ENCODE data around the gene SFT2D1.
A peak's percentile ranks its signal among the peaks of the same experiment; 100 is the strongest.

SFT2D1 gene

GRCh38 chr6:166309977-166310376 lies 32.4 kb downstream of the SFT2D1 start:
- intact Hi-C loops (cut with DNase I), result loop anchor here (2.0 kb wide), 3 partner anchors 33 to 91 kb away; partner anchors contain the start of gene MPC1
- no peak for DNase-seq

- peak in 6 of 10 donors; percentile 37 to 94 (median 77) for DNase-seq
- intact Hi-C loops (cut with DNase I), result loop anchor here (2.0 kb wide), 3 partner anchors 32 to 92 kb away; partner anchors contain the start of gene MPC1
These were observed 33.4 kb downstream of the SFT2D1 start for GRCh38 chr6:166308769-166309589.

- intact Hi-C loops (cut with DNase I), result loop anchor here (2.0 kb wide), 3 partner anchors 31 to 93 kb away; partner anchors contain the start of gene MPC1
- peak; percentile 68 to 97 (median 78) for DNase-seq
These were observed 34.1 kb downstream of the SFT2D1 start, which contains the start of gene PRR18 for GRCh38 chr6:166308033-166308768. Gene PRR18, minus strand, starts transcription at chr6:166308392. Its CDS starts 250 bp downstream, at chr6:166308142.

GRCh38 chr6:166307082-166308032 lies 35.0 kb downstream of the SFT2D1 start:
- peak in 5 of 10 donors; percentile 28 to 93 (median 72) for DNase-seq
- intact Hi-C loops (cut with DNase I), result loop anchor here (2.0 kb wide), 3 partner anchors 31 to 93 kb away; partner anchors contain the start of gene MPC1

GRCh38 chr6:166306378-166307081 lies 35.8 kb downstream of the SFT2D1 start:
- intact Hi-C loops (cut with DNase I), result no loop called here
- peak in 2 of 10 donors; percentile 77 to 79 for DNase-seq

GRCh38 chr6:166305562-166306117 lies 36.7 kb downstream of the SFT2D1 start:
- intact Hi-C loops (cut with DNase I), result no loop called here
- peak in 6 of 10 donors; percentile 33 to 86 (median 70) for DNase-seq

GRCh38 chr6:166304106-166304505 lies 38.2 kb downstream of the SFT2D1 start:
- DNase-seq, result peak in 1 of 10 donors; percentile 81
- intact Hi-C loops (cut with DNase I), result no loop called here

GRCh38 chr6:166301611-166302529 lies 40.5 kb downstream of the SFT2D1 start:
- no peak for DNase-seq
- intact Hi-C loops (cut with DNase I), result no loop called here

GRCh38 chr6:166300357-166300987 lies 41.9 kb downstream of the SFT2D1 start:
- intact Hi-C loops (cut with DNase I), result no loop called here
- DNase-seq, result peak in 3 of 10 donors; percentile 46 to 81 (median 79)

- intact Hi-C loops (cut with DNase I), result no loop called here
- peak; percentile 74 to 98 (median 88) for DNase-seq
These were observed 44.7 kb downstream of the SFT2D1 start for GRCh38 chr6:166297606-166298005.

GRCh38 chr6:166296035-166296883 lies 46.1 kb downstream of the SFT2D1 start:
- intact Hi-C loops (cut with DNase I), result no loop called here
- DNase-seq, result peak in 3 of 10 donors; percentile 54 to 84 (median 54)

GRCh38 chr6:166293731-166294584 lies 48.4 kb downstream of the SFT2D1 start:
- intact Hi-C loops (cut with DNase I), result no loop called here
- DNase-seq, result peak in 2 of 10 donors; percentile 47 to 75

GRCh38 chr6:166289207-166290060 lies 52.9 kb downstream of the SFT2D1 start:
- intact Hi-C loops (cut with DNase I), result no loop called here
- DNase-seq, result peak in 1 of 10 donors; percentile 32

GRCh38 chr6:166286839-166287271 lies 55.5 kb downstream of the SFT2D1 start:
- DNase-seq, result no peak

More at GRCh38 chr6:166286839-166287271, 55.5 kb downstream of the SFT2D1 start:
- intact Hi-C loops (cut with DNase I), result no loop called here

Measured in posterior cingulate gyrus (tissue), 11 donors.